Stimulated activated CD4-positive, alpha-beta T cell treated with anti-CD3 and anti-CD28 coated beads, Interleukin-15, amount 100 ng/mL, for 1 hour (primary cell): ENCODE results near the gene GABRG3.
"Not testable (repeated sequence)": the region's sequence is repeated elsewhere in the genome, so short reads cannot be mapped to it uniquely, and the experiment has no call there.

ENCODE experiments used
- DNase-seq, 2 donors: peaks; one replicate each; pipeline ENCODE4 v3.0.0-alpha.2; 2020; ENCODE audit warnings: low read depth in 1 of 2, low spot score in 1 of 2

Gene GABRG3

DNA sequence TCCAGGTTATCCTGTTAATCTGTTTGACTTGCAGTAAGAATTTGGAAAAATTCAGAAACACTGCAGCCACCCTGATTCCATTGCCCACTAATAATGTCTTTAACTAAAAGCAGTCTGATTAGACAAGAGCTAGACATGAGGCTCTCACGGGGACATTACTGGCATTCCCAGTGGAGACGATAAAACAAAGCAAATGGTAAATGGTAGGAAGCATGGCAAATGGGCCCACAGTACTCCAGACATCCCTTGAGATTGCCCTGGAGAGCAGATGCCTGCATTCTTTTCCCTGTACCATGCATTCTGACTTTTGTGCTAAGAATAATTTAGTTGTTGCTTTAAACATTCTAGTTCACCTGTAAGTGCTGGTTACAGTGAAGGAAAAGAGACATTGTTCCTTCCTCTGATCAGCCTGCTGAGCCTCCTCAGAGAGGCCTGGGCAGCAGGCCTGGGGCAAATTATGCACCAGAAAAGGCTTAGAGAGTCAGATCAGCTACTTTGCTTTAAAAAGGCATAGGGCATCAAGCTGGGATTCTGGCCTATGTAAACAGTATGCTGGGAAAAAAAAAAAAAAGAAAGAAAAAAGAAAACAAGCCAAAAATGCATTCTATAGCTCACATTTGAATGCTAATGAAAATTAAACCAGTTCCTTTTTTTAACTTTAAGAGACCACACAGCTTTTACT lies 204.6 kb downstream of the GABRG3 start:
- no peak for DNase-seq

DNA sequence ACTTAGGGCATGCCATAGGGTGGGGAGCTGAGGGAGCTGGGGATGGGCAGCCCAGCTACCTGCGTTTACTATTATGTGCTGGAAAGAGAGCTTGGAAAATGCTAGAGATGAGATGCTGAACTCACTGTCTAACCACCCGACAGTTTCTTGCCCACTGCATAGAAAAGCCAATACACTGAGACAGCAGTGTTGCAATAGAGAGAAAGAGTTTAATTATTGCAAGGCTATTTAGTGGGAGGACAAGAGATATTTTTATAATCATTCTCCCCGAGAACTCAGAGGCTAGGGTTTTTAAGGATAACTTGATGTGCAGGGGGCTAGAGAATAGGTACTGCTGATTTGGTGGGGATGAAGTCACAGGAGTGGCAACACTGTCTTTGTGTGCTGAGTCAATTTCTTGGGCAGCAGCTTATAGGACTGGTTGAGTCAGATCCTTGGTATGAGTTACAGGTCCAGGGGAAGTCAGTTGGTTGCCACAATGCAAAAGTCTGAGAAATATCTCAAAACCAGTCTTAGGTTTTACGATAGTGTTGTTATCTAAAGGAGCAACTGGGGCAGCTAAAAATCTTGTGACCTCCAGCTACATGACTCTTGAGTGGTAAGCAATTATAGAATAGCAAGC lies 205.9 kb downstream of the GABRG3 start:
- DNase-seq, result no peak

DNA sequence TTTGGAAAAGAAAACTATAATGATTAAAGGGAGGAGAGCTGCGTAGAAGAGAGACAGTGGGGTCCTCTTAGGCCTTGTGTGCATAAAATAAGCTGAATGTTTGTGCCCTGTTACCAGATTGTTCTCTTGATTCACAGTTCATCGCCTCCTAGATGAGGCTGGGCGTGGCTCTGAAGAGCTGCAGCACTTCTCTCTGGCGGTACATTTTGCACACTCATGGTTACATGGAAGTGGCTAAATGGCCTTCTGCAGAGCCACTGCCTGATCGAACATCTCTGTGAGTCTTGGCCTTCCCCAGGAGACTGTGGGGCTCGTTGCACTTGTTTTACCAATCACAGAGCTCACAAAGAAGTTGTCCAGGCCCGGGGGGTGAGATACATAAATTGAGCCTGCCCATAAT lies 208.8 kb downstream of the GABRG3 start:
- no peak for DNase-seq

DNA sequence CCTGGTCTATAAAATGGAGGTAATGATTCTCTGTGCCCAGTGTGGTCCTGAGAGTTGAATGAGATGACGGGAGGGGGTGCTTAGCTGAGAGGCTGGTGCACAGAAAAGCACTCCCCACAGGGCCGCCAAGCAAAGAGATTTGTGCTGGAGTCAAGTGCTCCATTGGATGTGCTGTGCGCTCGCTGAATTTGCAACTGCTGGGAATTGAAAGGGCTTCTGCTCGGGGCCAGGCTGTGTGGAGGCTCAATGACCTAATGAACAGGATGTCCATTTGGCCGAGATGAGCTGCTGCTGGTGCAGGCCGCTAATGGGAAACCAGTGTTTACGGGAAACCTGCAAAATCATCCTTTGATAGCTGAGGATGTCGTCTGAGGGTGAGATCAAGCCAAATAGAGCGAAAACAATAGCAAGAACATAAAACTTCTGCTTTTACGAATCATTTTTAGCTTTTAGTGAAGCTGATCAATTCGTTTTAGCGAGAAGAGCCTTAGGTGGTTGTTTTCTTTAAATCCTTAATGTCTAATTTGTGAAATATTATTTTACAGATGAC lies 211.7 kb downstream of the GABRG3 start:
- no peak for DNase-seq

DNA sequence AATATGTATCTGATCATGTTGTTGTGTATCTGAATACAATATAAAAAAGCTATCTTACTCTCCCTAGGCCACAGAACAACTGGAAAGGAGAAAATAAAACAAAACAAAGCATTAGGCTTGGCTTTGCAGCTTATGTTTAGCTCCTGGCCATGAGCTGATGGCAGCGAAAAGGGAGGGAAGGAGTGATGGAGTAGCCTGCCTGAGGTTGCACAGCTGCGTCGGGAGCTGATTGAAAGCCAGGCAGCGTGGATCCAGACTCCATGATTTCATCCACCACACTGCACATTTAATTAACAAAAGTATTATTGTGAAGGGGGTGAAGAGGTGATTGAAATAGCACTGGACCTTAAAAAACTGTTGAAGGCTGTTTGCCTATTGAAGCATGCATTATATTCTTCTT lies 212.2 kb downstream of the GABRG3 start:
- no peak for DNase-seq

DNA sequence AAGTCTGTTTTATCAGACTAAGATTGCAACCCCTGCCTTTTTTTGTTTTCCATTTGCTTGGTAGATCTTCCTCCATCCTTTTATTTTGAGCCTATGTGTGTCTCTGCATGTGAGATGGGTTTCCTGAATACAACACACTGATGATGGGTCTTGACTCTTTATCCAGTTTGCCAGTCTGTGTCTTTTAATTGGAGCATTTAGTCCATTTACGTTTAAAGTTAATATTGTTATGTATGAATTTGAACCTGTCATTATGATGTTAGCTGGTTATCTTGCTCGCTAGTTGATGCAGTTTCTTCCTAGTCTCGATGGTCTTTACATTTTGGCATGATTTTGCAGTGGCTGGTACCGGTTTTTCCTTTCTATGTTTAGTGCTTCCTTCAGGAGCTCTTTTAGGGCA lies 220.5 kb downstream of the GABRG3 start:
- DNase-seq, result not testable (repeated sequence)

DNA sequence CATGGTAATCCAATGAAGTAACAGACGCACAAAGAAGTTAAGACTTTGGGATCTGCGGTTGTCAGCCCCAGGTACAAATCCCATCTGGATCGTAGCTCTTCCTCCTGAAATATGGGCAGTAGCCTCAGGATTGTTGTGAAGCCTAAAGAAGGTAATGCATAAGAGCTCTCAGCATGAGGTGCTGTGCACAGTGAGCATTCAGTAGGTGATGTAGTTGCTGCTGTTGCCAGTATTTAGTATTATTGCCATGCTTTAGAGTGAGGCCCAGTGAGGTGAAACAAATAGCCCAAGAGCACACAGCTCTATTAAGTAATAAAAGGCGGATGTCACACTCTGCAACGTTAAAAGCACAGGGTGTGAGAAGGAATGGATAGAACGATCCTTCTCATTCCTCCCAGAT lies 225.7 kb downstream of the GABRG3 start:
- no peak for DNase-seq

DNA sequence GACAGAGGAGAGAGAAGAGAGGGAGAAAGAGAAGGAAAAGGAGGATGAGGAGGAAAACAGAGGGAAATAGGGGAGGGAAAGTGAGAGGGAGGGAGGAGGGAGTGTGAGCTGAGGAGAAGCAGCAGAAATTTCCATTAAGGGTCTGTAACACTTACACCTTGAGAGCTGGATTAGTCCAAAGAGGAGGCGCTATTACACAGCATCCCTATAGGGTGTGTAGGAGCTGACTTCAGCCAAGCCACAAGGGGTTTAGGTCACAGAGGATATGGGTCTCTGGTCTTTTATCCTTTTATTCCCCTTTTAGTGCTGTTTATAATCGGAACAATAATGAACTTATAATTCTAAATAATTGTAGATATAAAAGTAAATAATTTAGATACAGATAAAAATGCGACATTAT lies 230.4 kb downstream of the GABRG3 start:
- no peak for DNase-seq

DNA sequence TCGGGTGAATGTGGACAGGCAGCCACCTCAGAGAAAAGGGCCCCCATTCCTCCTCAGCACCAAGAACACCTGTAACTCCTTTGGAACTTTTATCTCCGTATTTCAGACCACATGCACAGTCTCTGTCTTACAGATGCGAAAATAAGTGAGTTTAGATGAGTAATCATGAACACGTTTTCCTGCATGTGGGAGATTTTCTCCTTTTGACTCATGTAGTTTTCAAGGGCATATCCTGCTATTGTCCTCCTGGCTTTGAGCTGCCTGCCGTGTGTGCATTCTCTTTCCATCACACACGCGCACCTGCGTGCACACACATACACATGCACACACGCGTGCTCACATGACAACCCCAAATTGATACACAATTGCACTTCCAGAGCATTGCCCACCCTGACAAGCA lies 239.2 kb downstream of the GABRG3 start:
- DNase-seq, result no peak

DNA sequence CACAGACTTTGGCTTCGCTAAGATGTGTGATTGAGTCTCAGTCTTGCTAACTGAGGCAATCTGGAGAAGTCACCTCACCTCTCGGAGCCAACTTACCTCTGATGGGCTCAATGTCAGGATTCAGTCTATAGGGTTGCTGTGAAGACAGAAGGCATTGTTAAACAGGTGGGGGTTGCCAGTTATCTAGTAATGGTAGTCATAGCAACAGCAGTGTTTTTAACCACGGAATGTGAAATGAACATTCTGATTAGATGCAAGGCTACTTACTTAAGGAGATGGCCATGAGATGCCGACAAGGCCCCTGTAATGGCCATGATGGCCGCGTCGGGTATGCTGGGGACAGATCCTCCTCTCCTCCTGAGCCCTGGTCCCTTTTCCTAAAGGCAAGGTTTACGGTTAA lies 243.1 kb downstream of the GABRG3 start:
- DNase-seq, result no peak

DNA sequence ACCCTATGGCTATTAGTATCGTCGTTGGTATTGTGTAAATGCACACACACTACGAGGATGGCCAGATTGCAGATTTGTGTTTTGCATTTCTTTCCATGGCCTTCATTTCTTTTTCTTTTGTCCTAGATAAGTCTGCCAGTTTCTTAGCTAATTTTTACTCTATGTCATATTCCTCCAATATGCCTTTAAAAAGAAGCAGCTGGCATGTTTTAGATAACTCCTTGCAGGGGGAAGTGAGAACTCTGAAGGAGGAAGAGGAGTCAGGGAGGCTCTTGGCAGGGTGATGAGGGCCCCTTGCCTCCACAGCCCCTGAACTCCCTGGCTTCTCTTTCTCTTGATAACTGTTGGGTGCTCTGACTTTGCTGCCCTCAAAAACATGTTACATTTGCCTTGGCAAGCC lies 244.0 kb downstream of the GABRG3 start:
- no peak for DNase-seq

DNA sequence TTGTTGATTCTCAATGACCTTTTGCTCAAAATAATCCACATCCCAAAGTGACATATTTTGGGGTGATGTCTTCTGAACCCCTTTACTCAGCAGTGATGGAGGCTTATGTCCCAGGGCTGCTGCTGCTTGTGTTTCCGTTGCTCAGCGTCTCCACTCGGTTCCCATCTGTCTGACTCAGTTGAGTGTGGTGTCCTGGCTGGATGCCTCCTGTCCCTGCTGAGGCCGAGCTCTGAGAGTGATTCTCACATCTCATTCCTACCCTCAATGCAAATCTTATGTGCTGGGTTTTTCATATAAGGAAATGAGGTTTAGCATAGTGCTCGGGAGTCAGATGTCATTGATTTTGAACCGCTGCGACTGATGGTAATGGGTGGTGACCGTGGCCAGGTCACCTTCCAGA lies 247.4 kb downstream of the GABRG3 start:
- no peak for DNase-seq

DNA sequence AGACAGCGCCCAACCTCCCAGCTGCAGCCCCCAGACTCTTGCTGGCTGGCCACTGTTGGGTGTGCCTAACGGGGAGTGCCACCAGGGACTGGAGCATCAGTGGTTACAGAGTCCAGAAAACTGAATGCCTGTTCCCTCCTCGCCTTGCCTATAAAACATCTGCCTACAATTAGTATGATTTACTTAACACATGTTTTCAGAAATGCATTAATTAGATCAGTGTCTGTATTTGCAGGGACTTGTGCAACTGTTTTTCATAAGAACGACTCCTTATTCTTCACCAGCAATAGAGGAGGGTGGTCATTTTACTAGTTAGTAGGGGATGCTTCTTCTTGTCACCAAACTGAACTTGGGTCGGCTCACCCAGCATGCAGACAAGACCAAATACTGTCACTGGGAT lies 248.7 kb downstream of the GABRG3 start:
- DNase-seq, result no peak

DNA sequence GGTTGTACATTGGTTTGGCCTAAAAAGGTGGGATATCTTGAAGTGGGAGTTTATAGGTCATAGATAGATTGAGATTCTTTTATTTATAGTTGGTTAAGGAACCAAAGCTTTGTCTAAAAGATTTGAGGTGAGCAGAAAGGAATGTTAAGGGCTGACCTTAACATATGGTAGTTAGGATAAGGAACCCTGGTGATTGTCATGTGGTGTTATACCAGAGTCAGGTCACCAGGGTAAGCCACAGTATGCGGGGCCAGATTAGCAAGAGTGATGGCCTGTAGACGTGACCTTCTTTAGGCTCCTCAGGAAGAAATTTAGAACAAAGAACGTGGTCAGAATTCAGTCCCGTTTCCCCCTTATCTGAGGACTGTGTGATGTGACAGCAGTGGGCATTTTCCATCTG lies 249.2 kb downstream of the GABRG3 start:
- DNase-seq, result no peak

DNA sequence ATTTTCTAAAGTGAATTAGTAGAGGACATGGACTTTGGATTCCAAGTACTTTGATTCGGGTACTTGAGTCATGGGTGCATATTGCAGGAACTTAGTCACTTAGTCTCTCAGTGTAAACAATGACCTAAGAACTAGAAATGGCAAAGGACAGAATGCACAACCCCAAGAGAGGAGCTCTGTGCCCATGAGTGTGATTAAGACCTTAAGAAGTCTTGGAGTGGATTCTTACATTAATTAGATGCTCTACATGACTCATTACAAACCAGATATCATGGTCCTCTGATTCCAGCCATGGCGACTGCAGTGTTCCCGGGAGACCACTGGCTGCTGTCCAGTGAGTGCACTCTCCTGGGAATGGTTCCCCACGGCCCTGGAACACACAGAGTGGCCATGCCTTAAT lies 251.5 kb downstream of the GABRG3 start:
- DNase-seq, result no peak

DNA sequence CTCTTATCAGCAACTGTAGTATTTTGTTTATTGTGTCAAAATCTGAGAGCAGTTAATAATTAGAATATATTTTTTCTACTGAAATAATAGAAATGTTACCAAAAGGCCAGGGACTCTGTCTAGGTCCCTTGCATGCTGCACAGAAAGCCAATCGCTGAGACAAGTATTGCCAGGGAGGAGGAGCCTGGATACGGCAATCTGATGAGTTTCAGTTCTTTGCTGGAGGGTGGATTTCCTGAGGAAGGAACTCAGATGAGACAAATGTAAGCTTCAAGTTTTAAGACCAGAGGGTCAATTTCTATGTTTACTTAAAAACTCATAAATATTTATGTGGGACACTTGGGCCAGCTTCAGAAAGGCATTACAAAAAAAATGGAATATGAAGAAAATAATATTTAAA lies 252.2 kb downstream of the GABRG3 start:
- no peak for DNase-seq

DNA sequence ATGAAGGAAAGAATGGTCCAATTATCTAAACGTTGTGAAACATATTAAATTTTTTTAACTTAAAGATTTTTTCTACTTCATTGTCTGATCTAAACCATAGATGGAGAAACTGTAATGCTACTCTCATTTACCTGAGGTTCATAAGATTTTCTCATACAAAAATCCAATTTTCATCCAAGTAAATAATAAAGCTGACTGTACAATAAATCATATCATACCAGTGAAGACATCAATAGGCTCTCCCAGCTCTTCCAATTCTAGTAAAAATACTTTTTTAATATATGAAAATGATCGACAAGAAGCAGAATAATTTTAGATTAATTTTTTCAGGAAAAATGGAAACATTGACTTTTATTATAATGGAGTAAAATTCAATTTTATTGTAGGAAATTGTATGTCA lies 260.8 kb downstream of the GABRG3 start:
- DNase-seq, result no peak

DNA sequence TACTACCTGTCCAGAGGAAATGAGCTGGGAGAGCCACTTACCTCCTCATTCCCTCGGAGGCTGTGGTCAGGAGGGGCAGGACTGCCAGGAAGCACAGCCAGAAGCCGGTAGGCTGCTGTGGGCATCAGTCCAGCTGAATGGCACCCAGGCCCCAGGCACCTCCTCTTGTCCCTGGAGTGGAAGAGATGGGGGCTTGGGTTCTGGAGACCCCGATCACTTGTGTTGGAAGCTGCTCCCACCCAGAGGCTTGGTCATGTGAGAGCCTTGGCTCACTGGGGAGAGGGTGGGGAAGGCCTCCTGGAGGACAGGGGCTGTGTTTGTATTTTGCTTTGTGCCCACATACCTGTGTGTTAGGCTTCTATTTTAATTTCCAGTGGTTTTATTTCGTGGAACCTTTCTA lies 261.9 kb downstream of the GABRG3 start:
- DNase-seq, result no peak

DNA sequence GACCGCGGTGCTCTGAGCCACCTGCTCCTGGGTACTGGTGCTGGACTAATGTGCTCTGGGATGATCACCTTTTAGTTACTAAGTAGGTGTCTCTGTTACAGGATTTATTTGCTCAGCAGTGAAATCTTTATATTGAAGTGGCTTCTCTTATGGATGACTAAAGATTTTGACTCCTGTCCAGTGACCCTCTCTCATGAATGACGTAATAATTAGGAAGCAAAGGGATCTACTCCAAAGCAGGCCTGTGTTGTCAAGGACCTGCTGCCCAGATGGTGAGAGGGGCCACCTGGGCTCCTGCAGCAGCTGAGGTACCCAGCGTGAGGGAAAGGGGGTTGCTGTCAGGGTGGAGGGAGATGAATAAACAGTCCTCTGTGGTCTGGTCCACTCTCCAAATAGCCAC lies 263.6 kb downstream of the GABRG3 start:
- no peak for DNase-seq

DNA sequence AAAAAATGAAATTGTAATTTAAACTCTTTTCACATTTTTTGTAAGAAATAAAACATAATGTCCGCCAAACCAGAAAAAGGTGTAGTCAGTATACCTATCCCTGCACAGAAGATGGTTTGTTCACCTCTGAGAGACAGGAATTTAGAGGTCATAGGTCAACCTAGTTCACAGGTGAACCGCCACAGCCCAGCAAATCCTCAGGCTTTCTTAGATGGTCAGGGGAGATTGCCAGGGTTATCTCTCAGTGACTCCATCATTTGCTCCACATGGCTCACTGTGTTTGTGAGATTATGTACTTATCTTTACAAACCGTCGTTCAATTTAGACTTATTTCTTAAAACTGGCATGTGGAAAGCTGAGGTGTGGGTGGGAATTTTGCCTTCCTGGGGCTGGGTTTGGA lies 264.2 kb downstream of the GABRG3 start:
- DNase-seq, result no peak

DNA sequence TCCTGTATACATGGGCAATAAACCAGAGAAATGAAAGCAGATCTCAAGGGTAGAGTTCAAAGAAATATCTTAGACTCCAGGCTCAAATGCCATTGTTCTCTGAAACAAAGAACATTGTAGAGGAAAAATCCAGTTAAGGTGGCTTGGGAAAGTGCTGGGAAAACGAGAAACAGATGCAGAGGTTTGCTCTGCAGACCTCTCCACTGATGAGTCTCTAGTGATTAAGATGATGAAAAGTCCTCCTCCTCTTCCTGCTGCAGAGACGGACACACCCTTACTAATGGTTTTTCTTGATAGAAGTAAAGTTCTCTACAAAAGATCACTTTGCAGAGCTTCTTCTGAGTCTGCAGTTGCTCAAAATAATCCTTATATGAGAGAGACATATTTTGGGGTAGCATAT lies 264.7 kb downstream of the GABRG3 start:
- no peak for DNase-seq

DNA sequence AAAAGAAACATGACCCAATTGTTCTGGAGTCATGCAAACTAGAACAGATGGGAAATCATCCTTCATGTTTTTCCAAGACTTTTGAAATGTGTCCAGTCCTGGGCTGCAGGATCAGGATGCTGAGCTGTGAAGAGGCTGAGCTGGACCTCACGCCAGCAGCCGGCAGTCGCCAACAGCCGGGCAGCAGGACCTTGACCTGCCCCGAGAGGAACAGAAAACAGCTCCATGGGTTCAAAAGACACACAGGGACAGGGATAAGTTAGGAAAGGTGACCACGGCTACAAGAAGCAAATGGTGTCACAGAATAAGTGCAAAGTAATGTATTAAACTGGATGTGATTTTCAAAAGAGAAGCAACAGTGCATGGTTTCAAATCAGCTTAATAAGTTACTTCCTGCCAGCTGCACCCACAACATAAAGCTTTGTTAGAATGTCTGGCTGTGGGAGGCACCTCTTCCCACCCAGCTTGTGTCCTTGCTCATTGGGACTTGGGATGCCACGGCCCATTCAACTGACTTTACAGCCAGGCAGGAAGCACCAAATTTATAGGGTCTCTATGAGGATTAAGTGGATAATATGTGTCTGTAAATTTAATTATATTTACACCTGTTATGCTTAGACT lies 266.4 kb downstream of the GABRG3 start:
- DNase-seq, result no peak

DNA sequence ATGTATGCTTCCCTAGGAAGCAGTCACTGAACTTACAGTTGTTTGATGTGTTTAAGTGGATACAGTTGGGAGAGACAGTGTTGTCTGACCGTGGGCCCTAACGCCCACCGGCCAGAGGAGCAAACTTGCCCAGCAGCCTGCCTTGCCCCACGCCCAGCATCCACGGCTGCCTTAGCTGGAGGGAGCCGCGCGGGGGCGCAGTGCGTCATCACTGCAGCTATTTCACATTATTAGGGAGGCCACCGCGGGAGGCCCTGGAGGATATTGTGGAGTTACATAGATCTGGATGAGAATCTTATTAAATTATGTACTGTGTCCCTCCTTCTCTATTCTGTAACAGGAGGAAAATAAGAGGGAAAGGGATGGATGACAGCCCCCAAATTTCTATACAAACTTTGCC lies 267.2 kb downstream of the GABRG3 start:
- DNase-seq, result no peak
